ENCODE results near the gene STK32C. TPM values are rescaled to one million over a fixed set of nuclear protein-coding genes. Genes with fewer than 3 reads are reported as not detected.

The STK32C gene
- total and polyA plus RNA-seq, 10 of the 15 experiments (the other 5 are each of a cell fraction or from before 2014, with no cell fraction given), result 1.5 to 18.1 (median 6.4) TPM

GRCh38 chr10:132273304-132273944 lies 34.3 kb downstream of the STK32C start:
- 7% methylated on average over 8 of the region's 8 CpGs for WGBS (ENCODE audit: insufficient coverage, insufficient replicate concordance, low lambda C conversion rate, missing lambda C conversion rate)
- no peaks in the 10 kb centered on the region for H4K20me1 ChIP-seq (ENCODE audit: control insufficient read depth, insufficient read depth)
- ATAC-seq (no peak), FAIRE-seq (no peak), DNase-seq (ENCODE audit: low read depth, low spot score) (no peak)
- no peak overlapping the region for H3K4me2 ChIP-seq (ENCODE audit: control insufficient read depth, insufficient read depth)
- ChIA-PET POLR2A (no interaction called here), CTCF (no interaction called here), RAD21 (ENCODE audit: unreplicated experiment) (no interaction called here), SMC1A (ENCODE audit: uncharacterized antibody, unreplicated experiment) (no interaction called here)
- H3K9ac ChIP-seq (ENCODE audit: control insufficient read depth, insufficient read depth, low read length), result no peak overlapping the region
- H3K9me3 ChIP-seq (replicated peaks; ENCODE audit: control insufficient read depth, insufficient read depth, low read length), result no peaks in the 10 kb centered on the region
- BruUV-seq (replicated peaks), result no TSS peak
- H3K36me3 ChIP-seq (ENCODE audit: control insufficient read depth in 2 of 2, insufficient read depth in 2 of 2, low read length in 1 of 2), result no peaks in the 10 kb centered on the region; a peak in 1 of 4 replicates
- H3K4me1 ChIP-seq (ENCODE audit: control insufficient read depth, insufficient read depth, low read length), result no peaks in the 10 kb centered on the region
- intact Hi-C loops (cut with micrococcal nuclease; ENCODE audit: unreplicated experiment), result no loop called here
- in situ Hi-C loops (cut with MboI), result no loop called here
- no peaks in the 10 kb centered on the region for H3K27me3 ChIP-seq (replicated peaks in 1 of 2; ENCODE audit: control insufficient read depth in 2 of 2, insufficient read depth in 2 of 2, low read length in 1 of 2)
- H3K79me2 ChIP-seq (ENCODE audit: control insufficient read depth, insufficient read depth, low read length), result no peaks in the 10 kb centered on the region
- H3K4me3 ChIP-seq, result no peak overlapping the region
- no peak overlapping the region for H2AFZ ChIP-seq (ENCODE audit: control insufficient read depth, low read depth, low read length)
- H3K27ac ChIP-seq (ENCODE audit: control insufficient read depth, insufficient read depth), result no peak overlapping the region
- no peak for TF ChIP-seq CHD2 (IDR thresholded peaks at IDR 0.05; ENCODE audit: borderline replicate concordance, low read depth, low read length)
- no peak for TF ChIP-seq TCF3 (IDR thresholded peaks at IDR 0.05; ENCODE audit: borderline replicate concordance, insufficient read depth, low read depth, low read length)
- peak; percentile 83 for TF ChIP-seq ZNF24 (IDR thresholded peaks at IDR 0.05)
- TF ChIP-seq GABPA (IDR thresholded peaks at IDR 0.05; ENCODE audit: low read depth), result no peak
- no peak for TF ChIP-seq ESRRA (IDR thresholded peaks at IDR 0.05; ENCODE audit: low read length)

GRCh38 chr10:132272231-132272971 lies 35.3 kb downstream of the STK32C start:
- Histone ChIP-seq H2AFZ (ENCODE audit: control insufficient read depth, low read depth, low read length) (no peak overlapping the region), H3K36me3 (ENCODE audit: control insufficient read depth in 2 of 2, insufficient read depth in 2 of 2, low read length in 1 of 2) (no peaks in the 10 kb centered on the region; a peak in 1 of 4 replicates), H3K27me3 (replicated peaks in 1 of 2; ENCODE audit: control insufficient read depth in 2 of 2, insufficient read depth in 2 of 2, low read length in 1 of 2) (no peaks in the 10 kb centered on the region), H3K4me1 (ENCODE audit: control insufficient read depth, insufficient read depth, low read length) (no peaks in the 10 kb centered on the region), H3K9me3 (replicated peaks; ENCODE audit: control insufficient read depth, insufficient read depth, low read length) (no peaks in the 10 kb centered on the region), H3K9ac (ENCODE audit: control insufficient read depth, insufficient read depth, low read length) (no peak overlapping the region), H3K4me2 (ENCODE audit: control insufficient read depth, insufficient read depth) (no peak overlapping the region), H4K20me1 (ENCODE audit: control insufficient read depth, insufficient read depth) (no peaks in the 10 kb centered on the region), H3K4me3 (no peak overlapping the region), H3K79me2 (ENCODE audit: control insufficient read depth, insufficient read depth, low read length) (no peaks in the 10 kb centered on the region), H3K27ac (ENCODE audit: control insufficient read depth, insufficient read depth) (no peak overlapping the region)
- RAD21 ChIA-PET (ENCODE audit: unreplicated experiment), result no interaction called here
- in situ Hi-C loops (cut with MboI) (no loop called here), intact Hi-C loops (cut with micrococcal nuclease; ENCODE audit: unreplicated experiment) (no loop called here)
- BruUV-seq (replicated peaks), result no TSS peak
- CTCF ChIA-PET, result no interaction called here
- SMC1A ChIA-PET (ENCODE audit: uncharacterized antibody, unreplicated experiment), result no interaction called here
- POLR2A ChIA-PET, result no interaction called here
- ATAC-seq (no peak), FAIRE-seq (no peak), DNase-seq (ENCODE audit: low read depth, low spot score) (no peak)
- TF ChIP-seq ESRRA (IDR thresholded peaks at IDR 0.05; ENCODE audit: low read length) (no peak), MEF2B (IDR thresholded peaks at IDR 0.05; ENCODE audit: partially characterized antibody, poor library complexity, severe bottlenecking) (no peak), SRF (IDR thresholded peaks at IDR 0.05; ENCODE audit: low read depth in 2 of 2, low read length in 2 of 2) (no peak), SMARCA5 (IDR thresholded peaks at IDR 0.05) (no peak), RAD21 (IDR thresholded peaks at IDR 0.05; ENCODE audit: insufficient read depth, low read depth, low read length) (no peak)
- WGBS (ENCODE audit: insufficient coverage, insufficient replicate concordance, low lambda C conversion rate, missing lambda C conversion rate), result 45% methylated on average over 26 of the region's 35 CpGs

Data from GM12878 (cell line).